ENCODE results near the gene NUDT8. TPM values are rescaled to one million over a fixed set of nuclear protein-coding genes. Genes with fewer than 3 reads are reported as not detected.
"Not testable (repeated sequence)": the region's sequence is repeated elsewhere in the genome, so short reads cannot be mapped to it uniquely, and the experiment has no call there.

The NUDT8 gene
- total RNA-seq, 1 donor from 2014 or later, result 0.62 TPM

- not testable (repeated sequence) for DNase-seq
Measured at GRCh38 chr11:67588899-67589415, 40.8 kb downstream of the NUDT8 start.

- no peak for DNase-seq
Measured at GRCh38 chr11:67588136-67588503, 41.6 kb downstream of the NUDT8 start.

- DNase-seq, result no peak
Measured at GRCh38 chr11:67586568-67587250, 43.0 kb downstream of the NUDT8 start.

GRCh38 chr11:67585911-67586310 is 43.8 kb downstream of the NUDT8 start:
- DNase-seq, result no peak

- DNase-seq, result no peak
Measured at GRCh38 chr11:67584881-67585873, 44.6 kb downstream of the NUDT8 start.

GRCh38 chr11:67584205-67584880 is 45.4 kb downstream of the NUDT8 start:
- DNase-seq, result no peak

GRCh38 chr11:67583247-67584204 is 46.2 kb downstream of the NUDT8 start, which contains the start of gene GSTP1:
GSTP1 (plus strand) TSS chr11:67583812; CDS start chr11:67583844, 32 bp downstream.
- peak; percentile 78 for DNase-seq

GRCh38 chr11:67582011-67582410 is 47.7 kb downstream of the NUDT8 start:
- DNase-seq, result no peak

- no peak for DNase-seq
Measured at GRCh38 chr11:67581469-67581868, 48.3 kb downstream of the NUDT8 start.

GRCh38 chr11:67577951-67578350 is 51.8 kb downstream of the NUDT8 start:
- no peak for DNase-seq

Small RNAs within 50 kb of the gene (small RNA-seq; reads per million reads assigned to genes)
- not detected for gene AP003385.3

Other genes starting within 250 kb of the NUDT8 start
- 14.0 TPM for gene RAD9A, start 238.0 kb downstream of the NUDT8 start, total RNA-seq
- 53.5 TPM for gene PPP1CA, start 228.1 kb downstream of the NUDT8 start, total RNA-seq
- 0.16 TPM for gene TBC1D10C, start 225.9 kb downstream of the NUDT8 start, total RNA-seq
- gene CARNS1, start 214.3 kb downstream of the NUDT8 start, total RNA-seq, result 0.16 TPM
- gene RPS6KB2, start 201.4 kb downstream of the NUDT8 start, total RNA-seq, result 13.1 TPM
- not detected for gene PTPRCAP, start 192.3 kb downstream of the NUDT8 start, total RNA-seq
- 23.4 TPM for gene CORO1B, start 186.5 kb downstream of the NUDT8 start, total RNA-seq
- gene GPR152, start 177.2 kb downstream of the NUDT8 start, total RNA-seq, result not detected
- not detected for gene CABP4, start 174.6 kb downstream of the NUDT8 start, total RNA-seq
- 13.1 TPM for gene TMEM134, start 160.7 kb downstream of the NUDT8 start, total RNA-seq
- 66.8 TPM for gene AIP, start 146.9 kb downstream of the NUDT8 start, total RNA-seq
- gene PITPNM1, start 124.6 kb downstream of the NUDT8 start, total RNA-seq, result 34.0 TPM
- gene CDK2AP2, start 121.8 kb downstream of the NUDT8 start, total RNA-seq, result 4.7 TPM
- gene CABP2, start 106.5 kb downstream of the NUDT8 start, total RNA-seq, result not detected
- gene GSTP1, start 46.1 kb downstream of the NUDT8 start, total RNA-seq, result 200 TPM
- gene NDUFV1, start 23.0 kb downstream of the NUDT8 start, total RNA-seq, result 129 TPM
- gene TBX10, start 9.8 kb upstream of the NUDT8 start, total RNA-seq, result not detected
- 0.47 TPM for gene ACY3, start 20.8 kb upstream of the NUDT8 start, total RNA-seq
- not detected for gene ALDH3B2, start 44.7 kb upstream of the NUDT8 start, total RNA-seq

Data from occipital lobe (tissue), 3 donors.